ENCODE measurements around the gene TMEM185A. TPM values are rescaled to one million over a fixed set of nuclear protein-coding genes. Genes with fewer than 3 reads are reported as not detected.

The TMEM185A gene
- total RNA-seq, 1 experiment from 2014 or later, result 23.6 TPM

- peaks cover 56 to 66% of the 10 kb centered on the region in 2 experiments for H3K9me3 Mint-ChIP-seq
- no peak overlapping the region for H3K4ac ChIP-seq (ENCODE audit: low read depth, low read length)
- no peak overlapping the region for H3K9ac ChIP-seq (ENCODE audit: extremely low read depth, insufficient read length, low read length)
- H4K20me1 ChIP-seq (ENCODE audit: control insufficient read depth, insufficient read depth, insufficient read length), result no peaks in the 10 kb centered on the region
- WGBS (ENCODE audit: extremely low coverage, insufficient read length, low lambda C conversion rate), result no CpG with 5 or more reads among the region's 3 CpGs
- no peaks in the 10 kb centered on the region for H3K79me2 ChIP-seq (ENCODE audit: insufficient read depth, low read length)
- H3K23me2 ChIP-seq (ENCODE audit: insufficient read length, low read depth, low read length, poor library complexity, severe bottlenecking), result no peaks in the 10 kb centered on the region
- H3K4me1 ChIP-seq (ENCODE audit: insufficient read depth, low read length), result no peaks in the 10 kb centered on the region
- H4K8ac ChIP-seq (replicated peaks; ENCODE audit: insufficient read length, low read depth, low read length), result no peak overlapping the region
- no peaks in the 10 kb centered on the region for H3K27me3 ChIP-seq (ENCODE audit: insufficient read depth, low read length)
- H3K9me3 ChIP-seq (ENCODE audit: control insufficient read depth, low read depth, low read length), result peaks cover 29% of the 10 kb centered on the region
- no peaks in the 10 kb centered on the region; a peak in 2 of 7 replicates for H3K36me3 Mint-ChIP-seq (ENCODE audit: insufficient read depth in 1 of 3, low read depth in 3 of 3)
- no peak overlapping the region for H2BK120ac ChIP-seq (ENCODE audit: low read depth, low read length, poor library complexity, severe bottlenecking)
- TF ChIP-seq CTCF (conservative IDR thresholded peaks at IDR 0.05), result no peak
- H2AFZ ChIP-seq (ENCODE audit: low read length), result no peak overlapping the region
- H2BK12ac ChIP-seq (ENCODE audit: insufficient read length, low read depth, low read length), result no peak overlapping the region
- no peak overlapping the region for H3K4me3 Mint-ChIP-seq
- H3K4me2 ChIP-seq (ENCODE audit: insufficient read depth, insufficient read length, low read length), result no peak overlapping the region
- H2BK5ac ChIP-seq (ENCODE audit: insufficient read length, low read length), result no peak overlapping the region
- no peak overlapping the region for H3K23ac ChIP-seq (ENCODE audit: insufficient read length, low read depth, low read length)
- H3K27me3 Mint-ChIP-seq (ENCODE audit: low read depth), result peaks cover 14% of the 10 kb centered on the region
- no peak overlapping the region for H3K56ac ChIP-seq (ENCODE audit: insufficient read length, low read depth, low read length)
- H3K27ac Mint-ChIP-seq, result no peak overlapping the region
- H4K91ac ChIP-seq (ENCODE audit: insufficient read length, low read depth, low read length), result no peak overlapping the region
- H3K18ac ChIP-seq (ENCODE audit: insufficient read length, low read depth, low read length), result no peak overlapping the region
- no peak overlapping the region for H2BK15ac ChIP-seq (ENCODE audit: low read depth, low read length)
- DNase-seq, result no peak
- no peak overlapping the region for H2AK5ac ChIP-seq (ENCODE audit: insufficient read length, low read length)
- H3K14ac ChIP-seq (ENCODE audit: insufficient read depth, low read length), result no peak overlapping the region
- H2BK20ac ChIP-seq (ENCODE audit: low read depth, low read length, poor library complexity, severe bottlenecking), result no peak overlapping the region
- no peak overlapping the region for H3K27ac ChIP-seq (ENCODE audit: insufficient read length, low read depth, low read length)
- H3T11ph ChIP-seq (ENCODE audit: low read length), result no peak overlapping the region
- no peak overlapping the region for H4K5ac ChIP-seq (ENCODE audit: insufficient read length, low read depth, low read length)
- H3K4me1 Mint-ChIP-seq, result no peaks in the 10 kb centered on the region
- H3K79me1 ChIP-seq (ENCODE audit: insufficient read depth, low read depth, low read length, poor library complexity, severe bottlenecking), result no peaks in the 10 kb centered on the region
Measured at GRCh38 chrX:149639568-149639967, 8.0 kb upstream of the TMEM185A start.
